ENCODE measurements around the gene ENTREP1. TPM values are rescaled to one million over a fixed set of nuclear protein-coding genes. Genes with fewer than 3 reads are reported as not detected.
A peak's percentile ranks its signal among the peaks of the same experiment; 100 is the strongest.

The ENTREP1 gene
- total RNA-seq, 1 donor from 2014 or later = 1.8 TPM

GRCh38 chr9:69331444-69331843 lies 6.4 kb downstream of the ENTREP1 start:
- Mint-ChIP-seq H3K36me3 (no peaks in the 10 kb centered on the region), H3K4me3 (no peak overlapping the region), H3K9me3 (no peaks in the 10 kb centered on the region), H3K27me3 (ENCODE audit: insufficient read depth, low read depth) (peaks cover 13% of the 10 kb centered on the region), H3K4me1 (no peaks in the 10 kb centered on the region), H3K27ac (no peak overlapping the region)
- no peak for DNase-seq (ENCODE audit: low spot score)
- H3F3A ChIP-seq (ENCODE audit: low read depth) = no peaks in the 10 kb centered on the region
- H3K9me3 ChIP-seq (ENCODE audit: low read depth) = no peaks in the 10 kb centered on the region
- H3K79me2 ChIP-seq (ENCODE audit: low read depth) = no peaks in the 10 kb centered on the region
- TF ChIP-seq EZH2phosphoT487 (IDR thresholded peaks at IDR 0.05) (no peak), EZH2 (IDR thresholded peaks at IDR 0.05) (no peak)
- no peak overlapping the region for H2AFZ ChIP-seq (replicated peaks)
- no peak overlapping the region for H3K9ac ChIP-seq
- no peaks in the 10 kb centered on the region for H3K4me1 ChIP-seq
- H3K4me3 ChIP-seq = no peak overlapping the region
- peaks cover 11% of the 10 kb centered on the region for H3K27me3 ChIP-seq
- no peaks in the 10 kb centered on the region for H4K20me1 ChIP-seq (ENCODE audit: low read depth)
- H3K36me3 ChIP-seq = no peaks in the 10 kb centered on the region
- H3K27ac ChIP-seq = no peak overlapping the region
- H3K4me2 ChIP-seq = no peak overlapping the region

DNA sequence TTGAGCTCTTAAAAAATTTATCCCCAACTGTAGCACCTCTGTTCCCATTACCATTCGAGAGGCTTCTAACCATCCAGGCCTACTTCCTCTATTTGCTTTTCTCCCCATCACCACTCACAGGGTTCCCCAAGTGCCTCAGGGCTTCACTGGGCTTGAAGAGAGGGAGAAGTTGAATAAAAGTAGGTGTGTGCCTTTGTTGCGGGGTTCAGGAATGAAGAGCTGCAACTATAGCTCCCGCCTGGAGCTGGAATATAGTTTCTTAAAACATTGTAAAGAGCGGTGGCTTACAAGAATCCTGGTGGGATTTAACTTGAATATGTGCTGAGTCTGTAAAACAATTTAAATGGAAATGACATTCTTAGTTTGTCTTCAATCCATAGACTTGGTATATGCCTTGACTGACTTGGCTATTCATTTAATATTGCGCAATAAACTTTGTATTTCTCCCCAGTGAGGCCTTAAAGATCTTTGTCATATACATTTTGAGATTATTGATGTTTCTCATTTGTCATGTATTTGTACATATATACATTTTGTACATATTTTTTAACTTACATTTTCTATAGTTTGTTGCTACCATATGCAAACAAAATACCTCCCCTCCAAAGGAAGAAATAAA lies 7.2 kb downstream of the ENTREP1 start:
- H3K27ac Mint-ChIP-seq = no peak overlapping the region
- TF ChIP-seq EZH2phosphoT487 (IDR thresholded peaks at IDR 0.05) (no peak), CTCF (IDR thresholded peaks at IDR 0.05) (no peak), EZH2 (IDR thresholded peaks at IDR 0.05) (no peak)
- H3K36me3 Mint-ChIP-seq = no peaks in the 10 kb centered on the region
- Histone ChIP-seq H3K4me3 (no peak overlapping the region), H3K27ac (no peak overlapping the region), H3K4me2 (no peak overlapping the region), H3K9ac (no peak overlapping the region), H4K20me1 (ENCODE audit: low read depth) (no peaks in the 10 kb centered on the region), H2AFZ (replicated peaks) (peak overlapping the region; percentile 32), H3K36me3 (no peaks in the 10 kb centered on the region), H3K79me2 (ENCODE audit: low read depth) (no peaks in the 10 kb centered on the region), H3F3A (ENCODE audit: low read depth) (no peaks in the 10 kb centered on the region), H3K4me1 (no peaks in the 10 kb centered on the region), H3K27me3 (peaks cover 4% of the 10 kb centered on the region), H3K9me3 (ENCODE audit: low read depth) (no peaks in the 10 kb centered on the region)
- peaks cover 8% of the 10 kb centered on the region for H3K27me3 Mint-ChIP-seq (ENCODE audit: insufficient read depth, low read depth)
- H3K4me3 Mint-ChIP-seq = no peak overlapping the region
- DNase-seq (ENCODE audit: low spot score) = no peak
- H3K4me1 Mint-ChIP-seq = no peaks in the 10 kb centered on the region
- no peaks in the 10 kb centered on the region for H3K9me3 Mint-ChIP-seq

- peaks cover 3% of the 10 kb centered on the region for H3K27me3 Mint-ChIP-seq (ENCODE audit: insufficient read depth, low read depth)
- DNase-seq (ENCODE audit: low spot score) = no peak
- H3K4me3 ChIP-seq = no peak overlapping the region
- no peak for TF ChIP-seq EZH2 (IDR thresholded peaks at IDR 0.05)
- no peak for TF ChIP-seq CTCF (IDR thresholded peaks at IDR 0.05)
- no peak for TF ChIP-seq EZH2phosphoT487 (IDR thresholded peaks at IDR 0.05)
- H3K4me1 Mint-ChIP-seq = no peaks in the 10 kb centered on the region
- H3K9ac ChIP-seq = no peak overlapping the region
- H3K36me3 Mint-ChIP-seq = no peaks in the 10 kb centered on the region
- H3K36me3 ChIP-seq = no peaks in the 10 kb centered on the region
- H3K27ac Mint-ChIP-seq = no peak overlapping the region
- H3K79me2 ChIP-seq (ENCODE audit: low read depth) = no peaks in the 10 kb centered on the region
- H3K27ac ChIP-seq = no peak overlapping the region
- no peak overlapping the region for H3K4me2 ChIP-seq
- H3K4me1 ChIP-seq = no peaks in the 10 kb centered on the region
- no peak overlapping the region for H3K4me3 Mint-ChIP-seq
- H4K20me1 ChIP-seq (ENCODE audit: low read depth) = no peaks in the 10 kb centered on the region
- no peaks in the 10 kb centered on the region for H3K27me3 ChIP-seq
- no peaks in the 10 kb centered on the region for H3F3A ChIP-seq (ENCODE audit: low read depth)
- no peak overlapping the region for H2AFZ ChIP-seq (replicated peaks)
- no peaks in the 10 kb centered on the region for H3K9me3 ChIP-seq (ENCODE audit: low read depth)
- no peaks in the 10 kb centered on the region for H3K9me3 Mint-ChIP-seq
Measured at GRCh38 chr9:69333716-69334115, 8.7 kb downstream of the ENTREP1 start.

GRCh38 chr9:69334317-69334716 lies 9.3 kb downstream of the ENTREP1 start:
- no peak overlapping the region for H3K4me3 ChIP-seq
- no peaks in the 10 kb centered on the region for H4K20me1 ChIP-seq (ENCODE audit: low read depth)
- Mint-ChIP-seq H3K4me3 (no peak overlapping the region), H3K4me1 (no peaks in the 10 kb centered on the region), H3K36me3 (no peaks in the 10 kb centered on the region), H3K27me3 (ENCODE audit: insufficient read depth, low read depth) (peaks cover 3% of the 10 kb centered on the region), H3K27ac (no peak overlapping the region), H3K9me3 (no peaks in the 10 kb centered on the region)
- no peak for TF ChIP-seq CTCF (IDR thresholded peaks at IDR 0.05)
- TF ChIP-seq EZH2 (IDR thresholded peaks at IDR 0.05) = no peak
- TF ChIP-seq EZH2phosphoT487 (IDR thresholded peaks at IDR 0.05) = no peak
- DNase-seq (ENCODE audit: low spot score) = no peak
- H3K27ac ChIP-seq = no peak overlapping the region
- H3K9me3 ChIP-seq (ENCODE audit: low read depth) = no peaks in the 10 kb centered on the region
- H3K27me3 ChIP-seq = no peaks in the 10 kb centered on the region
- H3K9ac ChIP-seq = no peak overlapping the region
- H3K79me2 ChIP-seq (ENCODE audit: low read depth) = no peaks in the 10 kb centered on the region
- no peaks in the 10 kb centered on the region for H3K4me1 ChIP-seq
- H3K36me3 ChIP-seq = no peaks in the 10 kb centered on the region
- no peaks in the 10 kb centered on the region for H3F3A ChIP-seq (ENCODE audit: low read depth)
- H3K4me2 ChIP-seq = no peak overlapping the region
- H2AFZ ChIP-seq (replicated peaks) = no peak overlapping the region

Data from neural progenitor cell (in vitro differentiated cells).